Gastrocnemius medialis (tissue), 4 donors: ENCODE data around the gene GRIFIN.
"Not testable (repeated sequence)": the region's sequence is repeated elsewhere in the genome, so short reads cannot be mapped to it uniquely, and the experiment has no call there.

Experiments used
- POLR2A ChIP-seq, 2 donors: fragments of 450-650 bp; IDR thresholded peaks; one replicate each; pipeline ENCODE4 v1.6.1; 2017; ENCODE audit warnings: antibody characterized with exemption in 2 of 2, mild to moderate bottlenecking in 2 of 2, moderate library complexity in 2 of 2
- TF ChIP-seq, protein P1 (sequence below), 5 experiments: fragments of 450-650 bp in 3 of 5; fragments of 200-600 bp in 2 of 5; sonication (generic) in 2 of 5; IDR thresholded peaks in 4 of 5; conservative IDR thresholded peaks in 1 of 5; 1 replicate in 4 of 5; 2 replicates in 1 of 5; pipeline ENCODE4 v1.5.1; 2016 to 2019; ENCODE audit warnings: antibody characterized with exemption in 5 of 5, mild to moderate bottlenecking in 3 of 5, moderate library complexity in 3 of 5

- TF ChIP-seq, protein P1, sequence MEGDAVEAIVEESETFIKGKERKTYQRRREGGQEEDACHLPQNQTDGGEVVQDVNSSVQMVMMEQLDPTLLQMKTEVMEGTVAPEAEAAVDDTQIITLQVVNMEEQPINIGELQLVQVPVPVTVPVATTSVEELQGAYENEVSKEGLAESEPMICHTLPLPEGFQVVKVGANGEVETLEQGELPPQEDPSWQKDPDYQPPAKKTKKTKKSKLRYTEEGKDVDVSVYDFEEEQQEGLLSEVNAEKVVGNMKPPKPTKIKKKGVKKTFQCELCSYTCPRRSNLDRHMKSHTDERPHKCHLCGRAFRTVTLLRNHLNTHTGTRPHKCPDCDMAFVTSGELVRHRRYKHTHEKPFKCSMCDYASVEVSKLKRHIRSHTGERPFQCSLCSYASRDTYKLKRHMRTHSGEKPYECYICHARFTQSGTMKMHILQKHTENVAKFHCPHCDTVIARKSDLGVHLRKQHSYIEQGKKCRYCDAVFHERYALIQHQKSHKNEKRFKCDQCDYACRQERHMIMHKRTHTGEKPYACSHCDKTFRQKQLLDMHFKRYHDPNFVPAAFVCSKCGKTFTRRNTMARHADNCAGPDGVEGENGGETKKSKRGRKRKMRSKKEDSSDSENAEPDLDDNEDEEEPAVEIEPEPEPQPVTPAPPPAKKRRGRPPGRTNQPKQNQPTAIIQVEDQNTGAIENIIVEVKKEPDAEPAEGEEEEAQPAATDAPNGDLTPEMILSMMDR (IDR thresholded peaks at IDR 0.05 in 4 of 5, conservative IDR thresholded peaks at IDR 0.05 in 1 of 5): not testable (repeated sequence)
- not testable (repeated sequence) for TF ChIP-seq POLR2A (IDR thresholded peaks at IDR 0.05)
Measured at GRCh38 chr7:2453849-2454248, 22.3 kb downstream of the GRIFIN start.
